Measurements from ENCODE around the gene YTHDF1.

DNA sequence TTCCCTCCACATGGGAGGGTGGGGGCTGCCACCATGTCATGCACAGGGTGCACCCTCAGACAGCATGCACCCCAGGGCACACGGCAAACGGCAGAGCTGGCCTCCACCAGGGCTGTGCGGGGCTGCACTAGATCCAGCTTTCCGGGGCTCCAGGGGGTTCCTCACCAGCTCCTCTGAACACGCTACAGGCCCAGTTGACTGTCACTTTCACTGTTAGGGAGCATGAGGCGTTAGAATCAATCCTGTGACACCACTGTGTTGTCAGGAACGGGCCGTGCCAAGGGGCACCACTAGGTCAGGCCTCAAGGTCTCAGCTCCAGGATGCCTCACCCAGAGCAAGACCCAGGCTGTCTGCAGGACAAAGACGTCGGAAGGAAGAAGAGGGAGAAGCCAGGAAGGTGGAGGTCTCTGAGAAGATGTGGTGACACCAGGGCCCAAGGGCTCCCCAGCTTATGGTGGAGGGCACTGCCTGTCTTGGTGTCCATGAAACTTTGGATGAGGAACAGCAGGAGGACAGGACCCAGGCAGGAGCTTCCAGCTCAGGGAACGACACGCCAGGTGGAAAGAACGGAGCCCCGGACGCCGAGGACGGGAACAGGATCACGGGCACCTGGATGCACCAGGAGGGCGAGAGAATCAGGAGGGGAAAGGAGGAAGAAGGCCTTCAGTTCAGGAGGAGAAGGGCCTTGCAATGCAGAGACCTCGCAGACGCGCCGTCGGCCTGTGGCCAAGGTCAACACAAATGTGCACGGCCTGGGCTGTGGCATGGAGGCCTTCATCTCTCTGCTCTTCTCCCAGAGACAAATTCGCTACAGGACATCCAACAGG is 49.5 kb downstream of the YTHDF1 start:
- TF ChIP-seq ZNF792 (tag by site-specific recombination; IDR thresholded peaks at IDR 0.05) (no peak), SETDB1 (IDR thresholded peaks at IDR 0.05; ENCODE audit: insufficient read length, low read length) (no peak), ZNF639 (tag by site-specific recombination; IDR thresholded peaks at IDR 0.05) (no peak), ZNF837 (tag by site-specific recombination; IDR thresholded peaks at IDR 0.05) (no peak), CTCF (tag by site-specific recombination; IDR thresholded peaks at IDR 0.05) (no peak), ZNF223 (tag by site-specific recombination; IDR thresholded peaks at IDR 0.05) (no peak), ZNF610 (tag by site-specific recombination; IDR thresholded peaks at IDR 0.05; ENCODE audit: borderline replicate concordance) (no peak), ZNF16 (tag by site-specific recombination; IDR thresholded peaks at IDR 0.05; ENCODE audit: low read depth) (no peak), ZNF133 (tag by site-specific recombination; IDR thresholded peaks at IDR 0.05) (no peak), ATF2 (tag by site-specific recombination; IDR thresholded peaks at IDR 0.05; ENCODE audit: low read depth) (no peak), ZNF274 (IDR thresholded peaks at IDR 0.05; ENCODE audit: low read length) (no peak), ZNF274 (tag by site-specific recombination; IDR thresholded peaks at IDR 0.05; ENCODE audit: borderline replicate concordance) (no peak)
- TF ChIP-seq, protein P1, sequence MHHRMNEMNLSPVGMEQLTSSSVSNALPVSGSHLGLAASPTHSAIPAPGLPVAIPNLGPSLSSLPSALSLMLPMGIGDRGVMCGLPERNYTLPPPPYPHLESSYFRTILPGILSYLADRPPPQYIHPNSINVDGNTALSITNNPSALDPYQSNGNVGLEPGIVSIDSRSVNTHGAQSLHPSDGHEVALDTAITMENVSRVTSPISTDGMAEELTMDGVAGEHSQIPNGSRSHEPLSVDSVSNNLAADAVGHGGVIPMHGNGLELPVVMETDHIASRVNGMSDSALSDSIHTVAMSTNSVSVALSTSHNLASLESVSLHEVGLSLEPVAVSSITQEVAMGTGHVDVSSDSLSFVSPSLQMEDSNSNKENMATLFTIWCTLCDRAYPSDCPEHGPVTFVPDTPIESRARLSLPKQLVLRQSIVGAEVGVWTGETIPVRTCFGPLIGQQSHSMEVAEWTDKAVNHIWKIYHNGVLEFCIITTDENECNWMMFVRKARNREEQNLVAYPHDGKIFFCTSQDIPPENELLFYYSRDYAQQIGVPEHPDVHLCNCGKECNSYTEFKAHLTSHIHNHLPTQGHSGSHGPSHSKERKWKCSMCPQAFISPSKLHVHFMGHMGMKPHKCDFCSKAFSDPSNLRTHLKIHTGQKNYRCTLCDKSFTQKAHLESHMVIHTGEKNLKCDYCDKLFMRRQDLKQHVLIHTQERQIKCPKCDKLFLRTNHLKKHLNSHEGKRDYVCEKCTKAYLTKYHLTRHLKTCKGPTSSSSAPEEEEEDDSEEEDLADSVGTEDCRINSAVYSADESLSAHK (tag by site-specific recombination; IDR thresholded peaks at IDR 0.05) = no peak
- TF ChIP-seq, protein P2, sequence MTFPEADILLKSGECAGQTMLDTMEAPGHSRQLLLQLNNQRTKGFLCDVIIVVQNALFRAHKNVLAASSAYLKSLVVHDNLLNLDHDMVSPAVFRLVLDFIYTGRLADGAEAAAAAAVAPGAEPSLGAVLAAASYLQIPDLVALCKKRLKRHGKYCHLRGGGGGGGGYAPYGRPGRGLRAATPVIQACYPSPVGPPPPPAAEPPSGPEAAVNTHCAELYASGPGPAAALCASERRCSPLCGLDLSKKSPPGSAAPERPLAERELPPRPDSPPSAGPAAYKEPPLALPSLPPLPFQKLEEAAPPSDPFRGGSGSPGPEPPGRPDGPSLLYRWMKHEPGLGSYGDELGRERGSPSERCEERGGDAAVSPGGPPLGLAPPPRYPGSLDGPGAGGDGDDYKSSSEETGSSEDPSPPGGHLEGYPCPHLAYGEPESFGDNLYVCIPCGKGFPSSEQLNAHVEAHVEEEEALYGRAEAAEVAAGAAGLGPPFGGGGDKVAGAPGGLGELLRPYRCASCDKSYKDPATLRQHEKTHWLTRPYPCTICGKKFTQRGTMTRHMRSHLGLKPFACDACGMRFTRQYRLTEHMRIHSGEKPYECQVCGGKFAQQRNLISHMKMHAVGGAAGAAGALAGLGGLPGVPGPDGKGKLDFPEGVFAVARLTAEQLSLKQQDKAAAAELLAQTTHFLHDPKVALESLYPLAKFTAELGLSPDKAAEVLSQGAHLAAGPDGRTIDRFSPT (tag by site-specific recombination; IDR thresholded peaks at IDR 0.05) = no peak
